GM19372 (cell line): Measurements from ENCODE around the gene ZNF398.
"Not testable (repeated sequence)": the region's sequence is repeated elsewhere in the genome, so short reads cannot be mapped to it uniquely, and the experiment has no call there.

ENCODE experiments used
- ATAC-seq: cut with Tn5 transposase; IDR thresholded peaks from one replicate; pipeline ENCODE4 v1.9.1; 2021; ENCODE audit warnings: mild to moderate bottlenecking, low read depth, moderate library complexity; ENCODE audit not compliant: unreplicated experiment

The ZNF398 gene, protein sequence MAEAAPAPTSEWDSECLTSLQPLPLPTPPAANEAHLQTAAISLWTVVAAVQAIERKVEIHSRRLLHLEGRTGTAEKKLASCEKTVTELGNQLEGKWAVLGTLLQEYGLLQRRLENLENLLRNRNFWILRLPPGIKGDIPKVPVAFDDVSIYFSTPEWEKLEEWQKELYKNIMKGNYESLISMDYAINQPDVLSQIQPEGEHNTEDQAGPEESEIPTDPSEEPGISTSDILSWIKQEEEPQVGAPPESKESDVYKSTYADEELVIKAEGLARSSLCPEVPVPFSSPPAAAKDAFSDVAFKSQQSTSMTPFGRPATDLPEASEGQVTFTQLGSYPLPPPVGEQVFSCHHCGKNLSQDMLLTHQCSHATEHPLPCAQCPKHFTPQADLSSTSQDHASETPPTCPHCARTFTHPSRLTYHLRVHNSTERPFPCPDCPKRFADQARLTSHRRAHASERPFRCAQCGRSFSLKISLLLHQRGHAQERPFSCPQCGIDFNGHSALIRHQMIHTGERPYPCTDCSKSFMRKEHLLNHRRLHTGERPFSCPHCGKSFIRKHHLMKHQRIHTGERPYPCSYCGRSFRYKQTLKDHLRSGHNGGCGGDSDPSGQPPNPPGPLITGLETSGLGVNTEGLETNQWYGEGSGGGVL

GRCh38 chr7:149147072-149147751, at the start of gene ZNF398:
ZNF398 (plus strand) TSS chr7:149147453; CDS start chr7:149147743, 290 bp downstream.
- peak; percentile 67 for ATAC-seq

GRCh38 chr7:149099058-149099457, 48.2 kb upstream of the ZNF398 start:
- ATAC-seq, result no peak

DNA sequence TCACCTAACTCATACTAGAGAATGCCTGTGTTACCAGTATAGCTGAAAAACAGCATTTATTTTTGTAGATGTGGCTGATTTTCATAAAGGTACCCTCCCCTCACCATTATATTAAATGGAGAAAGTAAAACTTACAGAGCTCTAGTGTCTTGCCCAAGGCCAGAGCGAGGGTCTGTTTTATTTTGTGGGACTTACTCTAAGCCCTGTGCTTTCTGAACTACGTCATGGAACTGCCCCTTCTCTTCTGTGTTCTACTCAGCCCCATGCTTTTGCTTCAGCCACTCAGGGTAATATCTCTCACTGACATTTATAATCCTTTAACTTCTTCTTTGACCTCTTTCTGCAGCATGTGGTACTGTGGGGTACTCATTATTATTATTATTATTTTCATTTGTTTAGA, 46.4 kb upstream of the ZNF398 start:
- no peak for ATAC-seq

DNA sequence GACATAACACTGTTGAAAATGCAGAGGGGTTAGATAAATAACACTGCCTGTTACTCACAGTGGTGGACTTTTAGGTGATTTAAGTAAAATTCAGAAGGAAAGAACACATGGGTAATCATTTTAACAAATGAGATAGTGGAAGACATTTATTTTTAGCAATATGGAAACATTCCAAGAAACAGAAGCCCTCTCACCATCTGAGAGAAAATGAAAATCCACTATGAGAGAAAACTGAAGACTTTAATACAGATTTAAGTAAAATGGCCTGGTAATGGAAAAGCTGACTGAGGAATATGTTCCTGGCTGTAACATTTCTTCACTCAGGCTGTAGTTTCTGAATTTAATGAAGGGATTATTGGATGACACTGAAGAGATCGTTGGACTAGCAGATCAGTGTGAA, 44.6 kb upstream of the ZNF398 start:
- no peak for ATAC-seq

DNA sequence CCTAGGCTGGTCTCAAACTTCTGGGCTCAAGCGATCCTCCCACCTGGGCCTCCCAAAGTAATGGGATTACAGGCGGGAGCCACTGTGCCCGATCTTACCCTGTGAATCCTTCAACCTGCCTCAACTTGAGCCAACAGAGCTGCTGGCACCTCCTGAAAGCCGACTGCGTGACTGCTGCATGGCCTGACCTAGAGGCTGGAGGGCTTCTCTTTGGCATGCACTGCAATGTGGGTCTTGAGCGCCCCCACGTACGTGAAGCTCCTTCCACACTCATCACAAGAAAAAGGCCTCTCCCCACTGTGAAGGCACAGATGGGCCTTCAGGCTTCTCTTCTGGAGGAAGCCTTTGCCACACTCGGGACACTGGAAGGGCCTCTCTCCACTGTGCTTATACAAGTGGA, 43.8 kb upstream of the ZNF398 start:
- ATAC-seq, result no peak

DNA sequence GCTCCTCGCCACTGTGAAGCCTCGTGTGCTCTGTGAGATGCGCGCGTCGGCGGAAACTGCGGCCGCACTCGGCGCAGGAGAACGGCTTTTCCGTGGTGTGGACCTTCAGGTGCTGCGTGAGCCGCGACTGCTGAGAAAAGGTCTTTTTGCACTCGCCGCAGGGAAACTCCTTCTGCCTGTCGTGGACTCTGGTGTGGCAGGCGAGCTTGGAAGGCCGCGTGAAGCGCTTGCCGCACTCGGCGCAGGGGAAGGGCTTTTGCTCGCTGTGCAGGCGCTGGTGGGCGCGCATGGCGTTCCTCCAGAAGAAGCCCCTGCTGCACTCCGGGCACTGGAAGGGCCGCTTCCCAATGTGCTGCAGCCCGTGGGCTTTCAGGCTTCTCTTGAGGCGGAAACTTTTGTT, 43.0 kb upstream of the ZNF398 start:
- no peak for ATAC-seq

DNA sequence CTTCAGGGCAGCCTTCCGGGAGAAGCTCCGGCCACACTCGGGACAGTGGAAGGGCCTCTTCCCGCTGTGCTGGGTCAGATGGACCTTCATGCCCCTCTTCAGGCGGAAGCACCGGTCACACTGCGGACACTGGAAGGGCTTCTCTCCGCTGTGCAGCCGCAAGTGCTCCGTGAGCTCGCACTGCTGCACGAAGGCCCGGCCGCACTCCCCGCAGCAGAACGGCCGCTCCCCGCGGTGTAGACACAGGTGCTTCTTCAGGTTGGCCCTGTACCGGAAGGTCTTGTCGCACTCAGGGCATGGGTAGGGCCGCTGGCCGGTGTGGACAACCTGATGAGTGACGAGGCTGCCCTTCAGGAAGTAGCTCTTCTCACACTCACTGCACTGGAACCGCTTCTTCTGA, 42.5 kb upstream of the ZNF398 start:
- no peak for ATAC-seq

DNA sequence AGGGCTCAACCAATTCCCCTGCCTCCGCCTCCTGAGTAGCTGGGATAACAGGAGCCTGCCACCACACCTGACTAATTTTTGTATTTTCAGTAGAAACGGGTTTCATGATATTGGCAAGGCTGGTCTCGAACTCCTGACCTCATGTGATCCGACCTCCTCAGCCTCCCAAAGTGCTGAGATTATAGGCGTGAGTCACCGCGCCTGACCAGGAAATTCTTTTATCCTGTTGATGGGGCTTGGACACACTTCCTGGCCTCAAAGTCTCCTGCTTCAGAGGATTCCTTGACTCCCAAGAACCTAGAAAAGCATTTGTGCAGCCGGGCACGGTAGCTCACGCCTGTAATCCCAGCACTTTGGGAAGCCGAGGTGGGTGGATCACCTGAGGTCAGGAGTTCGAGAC, 37.3 kb upstream of the ZNF398 start:
- no peak for ATAC-seq

DNA sequence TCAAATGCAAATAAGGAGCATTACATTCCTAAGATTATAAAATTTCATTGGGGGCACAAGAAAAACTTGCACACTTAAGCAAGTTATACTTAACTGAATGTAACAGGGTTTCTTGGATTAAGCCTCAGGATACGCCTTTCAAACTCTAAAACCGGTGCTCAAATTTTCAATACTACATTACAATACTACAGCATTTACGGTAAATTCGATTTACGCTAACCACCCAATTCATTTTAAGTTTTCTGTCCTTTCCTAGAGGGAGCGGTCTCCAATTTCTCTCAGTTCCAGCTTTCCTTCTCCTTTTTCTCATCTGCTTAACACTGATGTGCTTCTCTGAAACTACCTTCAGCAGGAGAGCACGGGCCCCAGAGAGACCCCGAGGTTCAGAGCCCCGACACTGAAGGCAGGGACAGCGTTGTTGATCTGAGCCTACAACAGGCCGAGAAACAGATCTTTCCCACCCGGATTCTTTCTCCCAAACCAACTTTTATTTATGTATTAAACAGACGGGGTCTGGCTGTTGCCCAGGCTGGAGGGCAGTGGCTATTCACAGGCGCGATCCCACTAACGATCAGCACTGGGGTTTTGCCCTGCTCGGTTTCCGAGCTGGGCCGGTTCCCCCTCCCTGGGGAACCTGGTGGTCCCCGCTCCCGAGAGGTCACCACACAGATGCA, 21.9 kb upstream of the ZNF398 start:
- ATAC-seq, result no peak

GRCh38 chr7:149125863-149126661, 21.2 kb upstream of the ZNF398 start, which contains the start of gene ZNF425:
ZNF425 (minus strand) TSS chr7:149126324; CDS start chr7:149126213, 111 bp downstream.
- peak; percentile 79 for ATAC-seq

DNA sequence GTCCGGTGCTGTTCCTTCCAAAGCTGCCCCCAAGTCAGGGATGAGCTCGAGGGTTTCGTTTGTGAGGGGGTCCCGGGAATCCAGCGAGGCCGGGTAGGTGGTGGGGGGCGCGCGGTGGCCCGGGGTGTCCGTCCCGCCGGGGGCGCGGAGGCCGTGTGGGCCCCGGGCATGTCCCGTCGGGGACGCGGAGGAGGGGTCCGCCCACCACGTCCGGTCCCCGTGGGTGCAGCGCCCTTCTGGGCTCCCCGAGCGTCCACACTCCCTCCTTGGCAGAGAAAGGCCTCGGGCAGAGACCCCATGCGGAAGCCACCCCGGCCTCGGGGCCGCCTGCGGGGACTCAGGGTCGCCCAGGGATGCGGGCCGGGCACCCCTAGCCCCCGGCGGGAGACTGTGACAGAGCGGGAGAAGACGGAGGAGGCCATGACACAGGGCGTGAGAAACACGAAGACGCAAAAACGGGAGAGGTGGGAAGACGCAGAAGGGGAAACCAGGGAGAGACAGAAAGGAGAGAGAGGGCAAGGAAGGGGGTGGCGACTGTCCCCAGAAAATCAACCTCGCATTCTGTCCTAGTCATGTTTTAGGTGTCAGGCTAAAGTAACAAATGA, 20.5 kb upstream of the ZNF398 start:
- peak; percentile 41 for ATAC-seq

DNA sequence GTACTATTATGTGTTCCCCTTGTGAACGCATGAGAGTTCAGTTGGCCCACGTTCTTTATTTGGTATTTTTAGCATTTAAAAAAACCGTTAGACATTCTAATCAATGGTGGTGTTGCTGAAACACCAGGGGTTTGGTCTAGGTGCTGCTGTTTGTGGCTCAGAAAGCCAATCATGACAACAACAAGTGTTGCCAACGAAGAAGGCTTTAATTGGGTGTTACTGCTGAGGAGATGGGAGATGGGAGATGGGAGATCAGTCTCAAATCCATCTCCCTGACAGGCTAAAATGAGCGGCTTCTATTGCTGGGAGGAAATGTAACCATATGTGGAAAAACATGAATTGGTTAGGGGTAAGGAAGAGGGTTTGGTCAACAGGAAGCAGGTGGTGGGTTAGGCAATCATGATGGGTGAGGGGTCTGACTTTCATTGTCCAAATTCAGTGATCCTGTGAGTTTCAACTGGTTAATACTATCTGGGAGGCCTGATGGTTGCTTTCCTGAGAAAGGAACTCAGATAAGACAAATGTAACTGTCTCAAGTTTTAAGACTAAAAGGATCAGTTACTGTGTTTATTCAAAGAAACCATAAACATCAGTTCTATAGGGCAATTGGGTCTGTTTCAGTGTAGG, 16.6 kb upstream of the ZNF398 start:
- no peak for ATAC-seq

- no peak for ATAC-seq
These were observed 14.1 kb upstream of the ZNF398 start for GRCh38 chr7:149133028-149133710.

- no peak for ATAC-seq
These were observed 11.1 kb upstream of the ZNF398 start for GRCh38 chr7:149136118-149136517.

DNA sequence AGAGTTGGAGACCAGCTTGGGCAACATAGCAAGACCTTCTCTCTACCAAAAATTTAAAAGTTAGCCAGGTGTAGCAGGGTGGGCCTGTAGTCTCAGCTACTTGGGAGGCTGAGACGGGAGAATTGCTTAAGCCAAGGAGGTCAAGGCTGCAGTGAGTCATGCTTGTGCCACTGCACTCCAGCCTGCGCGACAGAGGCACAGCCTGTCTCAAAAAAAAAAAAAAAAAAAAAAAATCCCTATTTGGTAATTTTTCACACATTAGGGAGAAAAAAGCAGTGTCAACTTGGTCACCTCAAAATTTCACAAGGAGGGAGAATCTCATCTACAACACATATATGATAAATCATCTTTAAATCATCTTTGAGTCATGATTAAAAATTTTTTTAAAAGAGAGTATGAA, 6.4 kb upstream of the ZNF398 start:
- ATAC-seq, result no peak

- ATAC-seq, result no peak
These were observed 5.4 kb upstream of the ZNF398 start for GRCh38 chr7:149141893-149142292.

DNA sequence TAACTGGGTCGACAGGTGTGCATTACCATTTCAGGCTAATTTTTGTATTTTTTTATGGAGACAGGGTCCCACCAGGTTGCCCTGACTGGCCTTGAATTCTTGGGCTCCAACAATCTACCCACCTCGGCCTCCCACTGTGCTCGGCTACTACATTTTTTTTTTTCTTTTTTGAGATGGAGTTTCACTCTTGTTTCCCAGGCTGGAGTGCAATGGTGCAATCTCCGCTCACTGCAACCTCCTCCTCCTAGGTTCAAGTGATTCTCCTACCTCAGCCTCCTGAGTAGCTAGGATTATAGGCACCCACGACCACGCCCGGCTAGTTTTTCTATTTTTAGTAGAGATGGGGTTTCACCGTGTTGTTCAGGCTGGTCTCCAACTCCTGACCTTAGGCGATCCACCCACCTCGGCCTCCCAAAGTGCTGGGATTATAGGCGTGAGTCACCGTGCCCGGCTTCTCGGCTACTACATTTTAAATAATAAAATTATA, 2.8 kb upstream of the ZNF398 start:
- not testable (repeated sequence) for ATAC-seq

- ATAC-seq, result no peak
These were observed 2.0 kb upstream of the ZNF398 start for GRCh38 chr7:149145031-149145845.
